SH-SY5Y (cell line): ENCODE measurements around the gene SLAMF8.

Experiments used
- GATA2 ChIP-seq: IDR thresholded peaks from 2 replicates; pipeline ENCODE4 v1.6.1; 2011; ENCODE audit warnings: mild to moderate bottlenecking, low read depth, low read length
- GATA3 ChIP-seq: IDR thresholded peaks from 2 replicates; pipeline ENCODE4 v1.6.1; 2011; ENCODE audit warnings: low read depth, mild to moderate bottlenecking, low read length, moderate library complexity

DNA sequence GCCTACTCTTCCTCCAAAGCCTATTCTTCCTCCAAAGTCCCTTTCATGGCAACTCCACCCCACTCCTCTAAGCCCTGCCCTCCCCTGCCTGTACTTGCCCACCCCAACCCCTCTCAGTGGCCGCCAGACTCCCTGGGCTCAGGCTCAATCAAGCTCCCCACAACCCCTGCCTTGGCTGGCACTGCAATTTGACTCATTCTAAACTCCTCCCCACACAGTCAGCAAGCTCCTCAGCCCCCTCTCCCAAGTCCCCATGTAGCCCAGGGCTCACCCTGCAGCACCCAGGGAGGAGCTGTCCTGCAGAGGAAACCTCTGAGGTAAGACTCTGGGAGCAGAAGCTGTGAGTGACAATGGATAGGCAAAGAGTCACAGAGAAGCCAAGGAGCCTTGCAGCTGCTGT is 39.4 kb downstream of the SLAMF8 start:
- no peak for TF ChIP-seq GATA2
- TF ChIP-seq GATA3: no peak
